ENCODE results near the gene PRM3.

Gene PRM3

DNA sequence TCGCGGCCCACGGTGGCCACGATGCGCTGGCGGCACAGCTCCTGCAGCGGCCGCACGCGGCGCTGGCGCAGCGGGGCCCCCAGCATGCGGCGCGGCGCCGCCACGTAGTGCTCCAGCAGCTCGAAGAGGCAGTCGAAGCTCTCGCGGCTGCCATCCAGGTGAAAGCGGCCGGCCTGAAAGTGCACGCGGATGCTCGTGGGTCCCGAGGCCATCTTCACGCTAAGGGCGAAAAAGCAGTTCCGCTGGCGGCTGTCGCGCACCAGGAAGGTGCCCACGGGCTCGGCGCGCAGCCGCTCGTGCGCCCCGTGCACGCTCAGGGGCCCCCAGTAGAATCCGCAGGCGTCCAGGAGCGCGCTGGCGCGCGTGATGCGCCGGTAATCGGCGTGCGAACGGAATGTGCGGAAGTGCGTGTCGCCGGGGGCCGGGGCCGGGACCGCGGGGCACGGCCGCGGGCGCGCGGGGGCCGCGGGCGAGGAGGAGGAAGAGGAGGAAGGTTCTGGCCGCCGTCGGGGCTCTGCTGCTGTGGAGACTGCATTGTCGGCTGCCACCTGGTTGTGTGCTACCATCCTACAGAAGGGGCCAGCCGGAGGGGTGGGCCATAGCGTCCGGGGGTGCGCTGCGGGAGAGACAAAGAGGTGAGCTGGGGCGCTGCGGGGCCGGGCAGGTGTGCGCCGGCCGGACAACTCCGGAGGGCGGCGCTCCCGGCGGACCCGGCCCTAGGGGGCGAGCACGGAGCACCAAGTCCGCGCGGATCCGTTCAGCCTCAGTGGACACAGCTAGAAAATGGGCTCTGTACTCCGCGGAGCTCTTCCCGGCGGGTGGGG is 18.3 kb downstream of the PRM3 start:
- TF ChIP-seq, protein P1, sequence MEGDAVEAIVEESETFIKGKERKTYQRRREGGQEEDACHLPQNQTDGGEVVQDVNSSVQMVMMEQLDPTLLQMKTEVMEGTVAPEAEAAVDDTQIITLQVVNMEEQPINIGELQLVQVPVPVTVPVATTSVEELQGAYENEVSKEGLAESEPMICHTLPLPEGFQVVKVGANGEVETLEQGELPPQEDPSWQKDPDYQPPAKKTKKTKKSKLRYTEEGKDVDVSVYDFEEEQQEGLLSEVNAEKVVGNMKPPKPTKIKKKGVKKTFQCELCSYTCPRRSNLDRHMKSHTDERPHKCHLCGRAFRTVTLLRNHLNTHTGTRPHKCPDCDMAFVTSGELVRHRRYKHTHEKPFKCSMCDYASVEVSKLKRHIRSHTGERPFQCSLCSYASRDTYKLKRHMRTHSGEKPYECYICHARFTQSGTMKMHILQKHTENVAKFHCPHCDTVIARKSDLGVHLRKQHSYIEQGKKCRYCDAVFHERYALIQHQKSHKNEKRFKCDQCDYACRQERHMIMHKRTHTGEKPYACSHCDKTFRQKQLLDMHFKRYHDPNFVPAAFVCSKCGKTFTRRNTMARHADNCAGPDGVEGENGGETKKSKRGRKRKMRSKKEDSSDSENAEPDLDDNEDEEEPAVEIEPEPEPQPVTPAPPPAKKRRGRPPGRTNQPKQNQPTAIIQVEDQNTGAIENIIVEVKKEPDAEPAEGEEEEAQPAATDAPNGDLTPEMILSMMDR (IDR thresholded peaks at IDR 0.05; ENCODE audit: low read depth, low read length) = no peak
- DNase-seq (ENCODE audit: extremely low read depth, low read depth) = no peak

DNA sequence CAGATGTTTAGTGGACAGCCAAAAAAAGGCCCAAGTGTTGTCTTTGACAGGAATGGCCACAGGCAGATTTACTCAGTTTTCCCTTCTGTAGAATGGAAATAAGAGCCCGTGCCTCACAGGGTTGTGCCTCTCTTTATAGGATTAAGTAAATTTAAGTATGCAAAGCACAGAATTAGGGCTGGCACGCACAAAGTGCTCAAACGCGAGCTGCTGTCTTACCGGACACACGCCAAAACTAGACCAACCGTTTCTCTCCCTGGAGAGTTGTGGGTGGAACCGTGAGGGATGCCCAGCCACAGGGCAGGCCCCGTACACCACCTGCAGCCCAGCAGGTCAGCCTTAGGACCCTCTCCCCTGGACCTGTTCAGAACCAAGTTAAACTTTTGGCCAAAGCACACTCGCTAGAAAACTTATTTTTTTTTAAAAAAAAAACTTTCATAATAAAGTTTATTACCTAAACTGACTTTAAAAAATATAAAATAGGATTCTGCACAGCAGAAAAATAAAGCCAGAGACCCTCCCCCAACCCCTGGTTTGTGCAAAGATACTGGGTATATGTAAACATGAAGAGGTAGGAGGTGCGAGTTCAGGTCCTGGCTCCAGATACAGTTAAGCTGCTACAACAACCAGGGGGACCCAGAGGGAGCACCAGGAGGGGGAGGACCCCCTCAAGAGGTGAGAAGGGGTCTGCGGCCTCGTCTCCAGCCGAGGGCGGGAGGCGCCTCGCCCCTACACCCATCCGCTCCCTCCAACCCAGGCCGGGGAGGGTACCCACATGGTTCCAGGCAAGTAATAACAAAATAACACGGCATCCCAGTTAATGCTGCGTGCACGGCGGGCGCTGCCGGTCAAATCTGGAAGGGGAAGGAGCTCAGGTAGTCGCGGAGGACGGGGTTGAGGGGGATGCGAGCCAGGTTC is 19.2 kb downstream of the PRM3 start:
- TF ChIP-seq, protein P1 (IDR thresholded peaks at IDR 0.05; ENCODE audit: low read depth, low read length) = no peak
- DNase-seq (ENCODE audit: extremely low read depth, low read depth) = no peak

DNA sequence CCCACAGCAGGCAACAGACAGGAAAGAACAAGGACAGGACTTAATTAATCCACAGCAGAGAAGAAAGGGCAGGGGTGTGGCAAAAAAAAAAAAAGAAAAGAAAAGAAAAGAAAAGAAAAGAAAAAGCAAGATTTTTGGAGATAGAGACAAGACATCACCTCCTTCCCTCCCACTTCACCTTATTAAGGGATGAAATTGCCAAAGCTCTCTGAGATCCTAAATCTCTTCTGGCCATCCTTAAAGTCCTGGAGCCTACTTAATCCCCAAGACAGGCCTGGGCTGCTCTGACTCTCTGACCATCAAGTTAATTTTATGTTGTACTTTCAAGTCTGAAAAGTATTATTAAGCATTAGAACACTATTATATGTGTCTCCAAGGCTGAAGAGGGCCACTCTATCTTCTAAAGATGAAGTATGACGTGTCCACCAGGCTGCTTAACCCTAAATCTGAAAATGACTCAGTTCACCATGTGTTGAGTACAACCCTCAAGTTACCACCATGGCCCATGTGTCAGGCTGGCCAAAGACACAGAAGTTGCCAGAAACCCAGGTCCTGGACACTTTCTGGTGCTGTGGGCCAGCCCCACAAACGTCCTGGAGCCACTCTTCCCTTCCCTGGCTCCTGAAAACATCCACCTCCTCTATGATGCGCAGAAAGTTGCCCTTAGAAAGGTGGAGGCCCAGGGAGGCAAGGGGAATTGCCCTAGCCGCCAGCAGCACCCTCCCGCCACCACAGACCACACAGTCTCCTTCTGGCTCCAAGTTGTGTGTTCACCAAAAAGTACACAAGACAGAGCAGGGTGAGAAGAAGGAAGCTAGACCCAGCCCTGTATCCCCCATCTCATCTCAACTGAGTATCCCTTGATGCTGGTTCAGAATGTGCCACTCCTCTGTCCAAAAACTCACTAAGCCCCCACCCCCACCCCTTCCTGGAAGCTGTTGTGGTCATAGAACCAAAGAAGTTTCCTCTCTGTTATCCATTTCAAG is 20.1 kb downstream of the PRM3 start:
- no peak for DNase-seq (ENCODE audit: extremely low read depth, low read depth)
- TF ChIP-seq, protein P1 (IDR thresholded peaks at IDR 0.05; ENCODE audit: low read depth, low read length) = no peak

GRCh38 chr16:11252482-11252931 is 20.9 kb downstream of the PRM3 start:
- no peak for DNase-seq (ENCODE audit: extremely low read depth, low read depth)
- TF ChIP-seq, protein P1 (IDR thresholded peaks at IDR 0.05; ENCODE audit: low read depth, low read length) = no peak

DNA sequence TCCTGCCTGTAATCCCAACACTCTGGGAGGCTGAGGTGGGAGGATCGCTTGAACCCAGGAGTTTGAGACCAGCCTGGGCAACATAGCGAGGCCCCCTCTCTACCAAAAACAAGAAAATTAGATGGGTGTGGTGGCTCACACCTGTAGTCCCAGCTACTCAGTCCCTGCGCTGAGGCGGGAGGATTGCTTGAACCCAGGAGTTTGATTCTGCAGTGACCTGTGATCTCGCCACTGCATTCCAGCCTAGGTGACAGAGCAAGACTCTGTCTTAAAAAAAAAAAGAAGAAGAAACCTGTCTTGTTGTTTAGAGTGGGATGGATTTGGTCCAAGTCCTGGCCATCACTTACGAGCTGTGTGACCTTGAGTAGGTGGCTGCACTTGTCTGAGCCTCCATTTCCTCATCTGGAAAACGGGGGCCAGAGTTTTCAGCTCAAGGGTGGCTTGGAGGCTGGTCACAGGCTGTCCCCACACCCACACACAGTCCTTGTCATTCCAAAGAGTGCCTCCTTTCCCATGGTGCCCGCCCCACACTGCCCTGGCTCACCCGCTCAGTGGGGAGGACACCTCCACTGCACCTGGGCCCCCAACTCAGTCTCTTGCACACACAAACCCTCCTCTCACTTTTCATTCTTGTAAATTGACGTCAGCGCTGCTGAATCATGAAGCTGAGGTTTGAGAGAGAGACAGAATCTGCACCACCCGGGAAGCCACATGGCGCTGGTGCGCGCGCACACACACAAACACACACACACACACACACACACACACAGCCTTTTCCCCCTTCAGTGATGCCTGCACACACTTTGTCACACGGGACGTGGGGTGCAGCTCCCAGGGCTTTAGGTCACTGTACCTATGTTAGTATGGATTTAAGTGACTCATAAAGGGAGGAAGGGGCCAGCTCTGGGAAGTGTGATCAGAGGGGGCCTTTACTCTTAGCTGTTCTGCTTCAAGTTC is 21.6 kb downstream of the PRM3 start:
- no peak for DNase-seq (ENCODE audit: extremely low read depth, low read depth)

More for the DNA sequence above, 21.6 kb downstream of the PRM3 start:
- TF ChIP-seq, protein P1 (IDR thresholded peaks at IDR 0.05; ENCODE audit: low read depth, low read length) = no peak
